ENCODE measurements around the gene AADACL3. TPM values are rescaled to one million over a fixed set of nuclear protein-coding genes. Genes with fewer than 3 reads are reported as not detected.

The AADACL3 gene
- total RNA-seq, 4 donors from 2014 or later, result 0.31 TPM; not detected in 3

GRCh38 chr1:12738934-12739333 is 23.0 kb downstream of the AADACL3 start:
- DNase-seq (ENCODE audit: low spot score) (no peak), ATAC-seq (ENCODE audit: low FRiP score) (no peak)
- TF ChIP-seq CTCF (IDR thresholded peaks at IDR 0.05), result no peak

- ATAC-seq (ENCODE audit: low FRiP score), result no peak
- no peak for TF ChIP-seq CTCF (IDR thresholded peaks at IDR 0.05)
- DNase-seq (ENCODE audit: low spot score), result no peak
Observed at GRCh38 chr1:12739613-12740012, 23.7 kb downstream of the AADACL3 start.

- ATAC-seq (ENCODE audit: low FRiP score), result no peak
- TF ChIP-seq CTCF (IDR thresholded peaks at IDR 0.05), result no peak
- DNase-seq (ENCODE audit: low spot score), result no peak
Observed at GRCh38 chr1:12741946-12742345, 26.0 kb downstream of the AADACL3 start.

GRCh38 chr1:12745126-12745991 is 29.4 kb downstream of the AADACL3 start:
- ATAC-seq (ENCODE audit: low FRiP score) (no peak), DNase-seq (ENCODE audit: low spot score) (no peak)
- TF ChIP-seq CTCF (IDR thresholded peaks at IDR 0.05), result no peak

- no peak for DNase-seq (ENCODE audit: low spot score)
- TF ChIP-seq CTCF (IDR thresholded peaks at IDR 0.05), result no peak
Observed at GRCh38 chr1:12745992-12746323, 30.0 kb downstream of the AADACL3 start, which contains the start of gene CFAP107. TSS of gene CFAP107 (plus strand) at chr1:12746200. CDS start at chr1:12746431, 231 bp downstream.

GRCh38 chr1:12748778-12749355 is 33.0 kb downstream of the AADACL3 start:
- no peak for ATAC-seq (ENCODE audit: low FRiP score)
- TF ChIP-seq CTCF (IDR thresholded peaks at IDR 0.05), result no peak
- no peak for DNase-seq (ENCODE audit: low spot score)

More at GRCh38 chr1:12745992-12746323, 30.0 kb downstream of the AADACL3 start, which contains the start of gene CFAP107:
- ATAC-seq (ENCODE audit: low FRiP score), result no peak

Measured in omental fat pad (tissue), 4 donors.